GM23248 (cell line): ENCODE results near the gene GDPD5.

Experiments used
- EZH2 ChIP-seq: fragments of 200-600 bp; sonication (generic); IDR thresholded peaks from 2 replicates; pipeline ENCODE4 v1.6.1; 2018; ENCODE audit warnings: antibody characterized with exemption, mild to moderate bottlenecking; ENCODE audit not compliant: insufficient read depth, poor library complexity, severe bottlenecking
- EZH2phosphoT487 ChIP-seq: fragments of 200-600 bp; sonication (generic); IDR thresholded peaks from 2 replicates; pipeline ENCODE4 v1.6.1; 2018; ENCODE audit warnings: antibody characterized with exemption, moderate library complexity, mild to moderate bottlenecking, low read depth; ENCODE audit not compliant: insufficient read depth

DNA sequence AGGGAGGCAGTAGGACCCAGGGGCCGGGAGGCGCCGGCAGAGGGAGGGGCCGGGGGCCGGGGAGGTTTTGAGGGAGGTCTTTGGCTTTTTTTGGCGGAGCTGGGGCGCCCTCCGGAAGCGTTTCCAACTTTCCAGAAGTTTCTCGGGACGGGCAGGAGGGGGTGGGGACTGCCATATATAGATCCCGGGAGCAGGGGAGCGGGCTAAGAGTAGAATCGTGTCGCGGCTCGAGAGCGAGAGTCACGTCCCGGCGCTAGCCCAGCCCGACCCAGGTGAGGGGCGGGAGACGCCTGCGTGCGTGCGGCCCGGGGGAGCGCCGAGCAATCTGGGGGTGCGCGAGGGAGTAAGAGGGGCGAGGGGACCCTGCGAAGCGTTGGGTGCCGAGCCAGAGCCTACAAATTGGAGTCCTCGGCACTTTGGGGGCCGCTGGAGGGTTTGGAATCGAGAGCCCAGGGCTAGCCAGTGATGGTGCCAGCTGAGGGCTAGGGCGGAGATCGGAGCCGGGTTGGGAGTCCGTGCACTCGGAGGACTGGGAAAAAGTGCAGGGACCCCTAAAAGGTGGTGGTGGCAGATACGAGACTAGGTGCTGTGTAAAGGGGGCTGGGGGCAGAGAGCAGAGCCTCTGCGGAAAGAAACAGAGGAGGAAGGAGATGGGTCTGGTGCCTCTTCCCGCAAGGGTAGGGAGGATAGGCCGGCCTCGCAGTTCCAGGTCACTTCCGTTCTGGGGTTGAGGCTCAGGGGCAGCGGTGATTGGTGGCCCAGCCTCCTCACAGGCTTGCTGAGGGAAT is 36.5 kb upstream of the GDPD5 start, which contains the start of gene SERPINH1:
- TF ChIP-seq EZH2phosphoT487 (no peak), EZH2 (no peak)
